SJSA1 (cell line): ENCODE results near the gene APOC1. TPM values are rescaled to one million over a fixed set of nuclear protein-coding genes. Genes with fewer than 3 reads are reported as not detected.

Source experiments
- DNase-seq, 2 experiments: peaks; one replicate each; pipeline ENCODE4 v3.0.0-alpha.2; 2015 to 2020; ENCODE audit warnings: low spot score in 2 of 2, low read depth in 1 of 2
- H3K27ac ChIP-seq: fragments of 250-450 bp; sonication (Bioruptor Pico); 2 replicates; pipeline ENCODE4 v1.5.1; 2020; ENCODE audit warnings: mild to moderate bottlenecking, moderate library complexity
- H3K27me3 ChIP-seq: fragments of 250-450 bp; sonication (Bioruptor Pico); replicated peaks from 2 replicates; pipeline ENCODE4 v1.5.1; 2020; ENCODE audit warnings: mild to moderate bottlenecking, moderate library complexity
- H3K36me3 ChIP-seq: fragments of 250-450 bp; sonication (Bioruptor Pico); 2 replicates; pipeline ENCODE4 v1.5.1; 2020; ENCODE audit warnings: mild to moderate bottlenecking
- H3K4me1 ChIP-seq: fragments of 250-450 bp; sonication (Bioruptor Pico); replicated peaks from 2 replicates; pipeline ENCODE4 v1.6.1; 2021; ENCODE audit warnings: mild to moderate bottlenecking
- H3K4me3 ChIP-seq: fragments of 250-450 bp; sonication (Bioruptor Pico); 2 replicates; pipeline ENCODE4 v1.5.1; 2020; ENCODE audit warnings: mild to moderate bottlenecking
- H3K9me3 ChIP-seq: fragments of 250-450 bp; sonication (Bioruptor Pico); replicated peaks from 2 replicates; pipeline ENCODE4 v1.5.1; 2020; ENCODE audit warnings: mild to moderate bottlenecking
- total RNA-seq: library from RNA; depleted of rRNA; stranded (reverse); fragments of >200 nt; shearing (Covaris generic); gene quantifications from 2 replicates; pipeline ENCODE4 v1.2.3, GENCODE V29; 2014; rRNA removed

APOC1 gene
- total RNA-seq, 1 experiment from 2014 or later, result not detected

DNA sequence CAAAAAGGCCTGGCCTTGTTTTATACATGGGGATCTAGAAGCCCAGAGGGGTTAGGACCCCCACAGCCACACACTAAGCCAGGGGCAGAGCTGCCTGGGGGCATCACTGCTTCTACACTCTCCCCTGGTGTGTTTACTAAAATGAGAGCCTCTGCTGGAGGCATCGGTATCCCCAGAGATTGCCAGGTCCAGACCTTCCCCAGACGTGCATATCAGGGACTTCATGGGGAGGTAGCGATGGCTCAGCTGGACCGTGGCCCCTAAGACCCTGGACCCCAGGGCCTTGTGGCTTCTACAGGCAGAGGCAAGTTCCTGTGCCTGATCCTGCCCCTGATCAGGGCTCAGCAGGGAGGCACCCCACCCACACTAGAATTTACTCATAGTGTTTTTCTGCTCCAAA is 54.3 kb downstream of the APOC1 start:
- H3K36me3 ChIP-seq, result peaks cover 51% of the 10 kb centered on the region
- no peak overlapping the region for H3K4me3 ChIP-seq
- no peak overlapping the region for H3K27ac ChIP-seq

More for the DNA sequence above, 54.3 kb downstream of the APOC1 start:
- H3K9me3 ChIP-seq, result no peaks in the 10 kb centered on the region
- DNase-seq, result no peak
- no peaks in the 10 kb centered on the region for H3K27me3 ChIP-seq
- no peaks in the 10 kb centered on the region for H3K4me1 ChIP-seq

Other genes starting within 250 kb of the APOC1 start
- 0.06 and 1.6 TPM in 2 replicates for gene CEACAM19, start 243.1 kb upstream of the APOC1 start, total RNA-seq
- not detected in 2 replicates for gene CEACAM16, start 215.5 kb upstream of the APOC1 start, total RNA-seq
- gene BCL3, start 165.9 kb upstream of the APOC1 start, total RNA-seq, result 3.9 and 12.3 TPM in 2 replicates
- gene CBLC, start 136.7 kb upstream of the APOC1 start, total RNA-seq, result not detected in 2 replicates
- gene BCAM, start 105.5 kb upstream of the APOC1 start, total RNA-seq, result 95.1 and 116 TPM in 2 replicates
- 246 and 273 TPM in 2 replicates for gene NECTIN2, start 68.3 kb upstream of the APOC1 start, total RNA-seq
- gene TOMM40, start 23.4 kb upstream of the APOC1 start, total RNA-seq, result 193 and 222 TPM in 2 replicates
- 1.7 TPM in 2 replicates for gene APOE, start 8.8 kb upstream of the APOC1 start, total RNA-seq
- gene APOC4, start 27.6 kb downstream of the APOC1 start, total RNA-seq, result not detected in 2 replicates
- not detected in 2 replicates for gene APOC2, start 31.4 kb downstream of the APOC1 start, total RNA-seq
- gene CLPTM1, start 40.8 kb downstream of the APOC1 start, total RNA-seq, result 29.1 and 44.9 TPM in 2 replicates
- gene RELB, start 86.9 kb downstream of the APOC1 start, total RNA-seq, result 5.8 and 12.6 TPM in 2 replicates
- gene CLASRP, start 124.4 kb downstream of the APOC1 start, total RNA-seq, result 14.4 and 51.8 TPM in 2 replicates
- not detected in 2 replicates for gene ZNF296, start 161.9 kb downstream of the APOC1 start, total RNA-seq
- gene GEMIN7, start 164.7 kb downstream of the APOC1 start, total RNA-seq, result 42.0 and 46.9 TPM in 2 replicates
- 34.6 and 38.4 TPM in 2 replicates for gene PPP1R37, start 178.6 kb downstream of the APOC1 start, total RNA-seq
- not detected in 2 replicates for gene NKPD1, start 246.4 kb downstream of the APOC1 start, total RNA-seq